ENCODE measurements around the gene DNAJC1.

DNA sequence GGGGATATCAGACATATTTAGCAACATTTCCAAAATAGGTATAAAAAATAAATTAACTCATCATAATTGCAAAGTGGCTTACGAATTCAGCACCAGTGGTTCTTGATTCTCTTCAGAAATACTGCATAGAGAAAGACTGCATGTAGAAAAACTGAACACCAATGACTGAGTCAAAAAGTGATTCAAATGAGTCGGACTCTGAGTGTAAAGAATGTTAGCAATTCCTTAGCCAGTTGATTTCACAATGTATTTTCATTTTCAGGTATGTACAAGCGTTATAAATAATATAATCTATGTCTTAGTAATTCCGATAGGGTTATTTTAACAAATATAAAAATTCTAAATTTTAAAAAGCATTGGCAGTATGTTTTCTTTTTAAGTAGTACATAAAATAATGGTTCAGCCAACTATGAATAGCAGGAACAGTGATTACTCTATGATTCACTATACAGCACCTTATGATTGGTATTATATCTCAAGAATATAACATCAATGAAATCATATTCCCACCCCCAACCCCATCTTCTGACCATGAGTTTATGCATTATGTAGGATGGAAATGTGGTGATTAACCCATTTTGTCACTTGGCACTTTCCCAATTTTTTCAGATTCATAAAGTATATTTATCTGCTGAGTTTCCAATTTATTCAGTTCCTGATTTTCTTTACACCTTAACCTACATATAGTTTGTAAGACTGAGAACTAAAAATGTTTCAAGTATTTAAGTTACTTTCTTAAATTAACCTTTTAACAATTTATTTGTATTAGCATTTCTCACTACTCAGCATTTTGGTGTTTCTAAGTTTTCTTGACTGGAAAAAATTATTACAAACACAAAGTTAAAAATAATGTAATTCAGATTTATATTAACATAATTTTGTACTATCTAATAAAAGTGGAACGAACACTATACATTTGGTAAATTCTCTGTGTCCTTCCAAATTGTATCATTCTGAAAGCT is 33.9 kb downstream of the DNAJC1 start:
- TF ChIP-seq, protein P1, sequence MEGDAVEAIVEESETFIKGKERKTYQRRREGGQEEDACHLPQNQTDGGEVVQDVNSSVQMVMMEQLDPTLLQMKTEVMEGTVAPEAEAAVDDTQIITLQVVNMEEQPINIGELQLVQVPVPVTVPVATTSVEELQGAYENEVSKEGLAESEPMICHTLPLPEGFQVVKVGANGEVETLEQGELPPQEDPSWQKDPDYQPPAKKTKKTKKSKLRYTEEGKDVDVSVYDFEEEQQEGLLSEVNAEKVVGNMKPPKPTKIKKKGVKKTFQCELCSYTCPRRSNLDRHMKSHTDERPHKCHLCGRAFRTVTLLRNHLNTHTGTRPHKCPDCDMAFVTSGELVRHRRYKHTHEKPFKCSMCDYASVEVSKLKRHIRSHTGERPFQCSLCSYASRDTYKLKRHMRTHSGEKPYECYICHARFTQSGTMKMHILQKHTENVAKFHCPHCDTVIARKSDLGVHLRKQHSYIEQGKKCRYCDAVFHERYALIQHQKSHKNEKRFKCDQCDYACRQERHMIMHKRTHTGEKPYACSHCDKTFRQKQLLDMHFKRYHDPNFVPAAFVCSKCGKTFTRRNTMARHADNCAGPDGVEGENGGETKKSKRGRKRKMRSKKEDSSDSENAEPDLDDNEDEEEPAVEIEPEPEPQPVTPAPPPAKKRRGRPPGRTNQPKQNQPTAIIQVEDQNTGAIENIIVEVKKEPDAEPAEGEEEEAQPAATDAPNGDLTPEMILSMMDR (IDR thresholded peaks at IDR 0.05; ENCODE audit: borderline replicate concordance, extremely low read depth, low read length, poor library complexity, severe bottlenecking) = no peak
- no peak for TF ChIP-seq EZH2 (IDR thresholded peaks at IDR 0.05; ENCODE audit: borderline replicate concordance, low read depth, low read length, severe bottlenecking)
